Endothelial cell (in vitro differentiated cells): ENCODE measurements around the gene NSUN3. TPM values are rescaled to one million over a fixed set of nuclear protein-coding genes. Genes with fewer than 3 reads are reported as not detected.
"Not testable (repeated sequence)": the region's sequence is repeated elsewhere in the genome, so short reads cannot be mapped to it uniquely, and the experiment has no call there.

ENCODE experiments used
- DNase-seq: peaks from one replicate; pipeline ENCODE4 v3.0.0; 2021; ENCODE audit warnings: low spot score
- H3K27ac Mint-ChIP-seq: one replicate; pipeline ENCODE4 v1.8.0; 2021; ENCODE audit warnings: mixed read lengths, inconsistent platforms; ENCODE audit not compliant: unreplicated experiment
- H3K27me3 Mint-ChIP-seq: one replicate; pipeline ENCODE4 v1.8.0; 2021; ENCODE audit warnings: mild to moderate bottlenecking, moderate library complexity, mixed read lengths, inconsistent platforms; ENCODE audit not compliant: unreplicated experiment
- H3K36me3 Mint-ChIP-seq: one replicate; pipeline ENCODE4 v1.8.0; 2021; ENCODE audit warnings: mild to moderate bottlenecking, low read depth, mixed read lengths, inconsistent platforms; ENCODE audit not compliant: unreplicated experiment
- H3K4me1 Mint-ChIP-seq: one replicate; pipeline ENCODE4 v1.8.0; 2021; ENCODE audit warnings: mild to moderate bottlenecking, mixed read lengths, inconsistent platforms; ENCODE audit not compliant: unreplicated experiment
- H3K4me3 Mint-ChIP-seq: one replicate; pipeline ENCODE4 v1.8.0; 2021; ENCODE audit warnings: mild to moderate bottlenecking, mixed read lengths, inconsistent platforms; ENCODE audit not compliant: unreplicated experiment
- H3K9me3 Mint-ChIP-seq: one replicate; pipeline ENCODE4 v1.8.0; 2021; ENCODE audit warnings: mixed read lengths, inconsistent platforms; ENCODE audit not compliant: unreplicated experiment
- total RNA-seq: library from RNA; stranded (reverse); fragmentation: NEBNext Ultra II Directional; extraction: Animal tissue kit (Norgen Biotek cat#: 25700); gene quantifications from one replicate; pipeline ENCODE4 v1.2.1, GENCODE V29; 2021; ENCODE audit not compliant: unreplicated experiment
- TF ChIP-seq, protein P1 (sequence below): fragments of 200-600 bp; sonication (generic); IDR thresholded peaks from one replicate; pipeline ENCODE4 v1.5.0; 2021; ENCODE audit warnings: antibody characterized with exemption; ENCODE audit not compliant: unreplicated experiment

Gene NSUN3
- total RNA-seq, 1 donor from 2014 or later: 11.5 TPM

- H3K4me3 Mint-ChIP-seq: no peak overlapping the region
- H3K27me3 Mint-ChIP-seq: no peaks in the 10 kb centered on the region
- no peak overlapping the region for H3K27ac Mint-ChIP-seq
- DNase-seq: no peak
- TF ChIP-seq, protein P1, sequence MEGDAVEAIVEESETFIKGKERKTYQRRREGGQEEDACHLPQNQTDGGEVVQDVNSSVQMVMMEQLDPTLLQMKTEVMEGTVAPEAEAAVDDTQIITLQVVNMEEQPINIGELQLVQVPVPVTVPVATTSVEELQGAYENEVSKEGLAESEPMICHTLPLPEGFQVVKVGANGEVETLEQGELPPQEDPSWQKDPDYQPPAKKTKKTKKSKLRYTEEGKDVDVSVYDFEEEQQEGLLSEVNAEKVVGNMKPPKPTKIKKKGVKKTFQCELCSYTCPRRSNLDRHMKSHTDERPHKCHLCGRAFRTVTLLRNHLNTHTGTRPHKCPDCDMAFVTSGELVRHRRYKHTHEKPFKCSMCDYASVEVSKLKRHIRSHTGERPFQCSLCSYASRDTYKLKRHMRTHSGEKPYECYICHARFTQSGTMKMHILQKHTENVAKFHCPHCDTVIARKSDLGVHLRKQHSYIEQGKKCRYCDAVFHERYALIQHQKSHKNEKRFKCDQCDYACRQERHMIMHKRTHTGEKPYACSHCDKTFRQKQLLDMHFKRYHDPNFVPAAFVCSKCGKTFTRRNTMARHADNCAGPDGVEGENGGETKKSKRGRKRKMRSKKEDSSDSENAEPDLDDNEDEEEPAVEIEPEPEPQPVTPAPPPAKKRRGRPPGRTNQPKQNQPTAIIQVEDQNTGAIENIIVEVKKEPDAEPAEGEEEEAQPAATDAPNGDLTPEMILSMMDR: no peak
- H3K9me3 Mint-ChIP-seq: no peaks in the 10 kb centered on the region
- no peaks in the 10 kb centered on the region for H3K4me1 Mint-ChIP-seq
- H3K36me3 Mint-ChIP-seq: no peaks in the 10 kb centered on the region
Measured at GRCh38 chr3:94106268-94106667, 43.4 kb downstream of the NSUN3 start.

- H3K27me3 Mint-ChIP-seq, DNase-seq, H3K9me3 Mint-ChIP-seq, H3K4me3 Mint-ChIP-seq, H3K4me1 Mint-ChIP-seq, H3K27ac Mint-ChIP-seq, H3K36me3 Mint-ChIP-seq: not testable (repeated sequence)
Measured at GRCh38 chr3:94110232-94110631, 47.4 kb downstream of the NSUN3 start.

GRCh38 chr3:94110854-94111253 lies 48.0 kb downstream of the NSUN3 start:
- Mint-ChIP-seq H3K4me1 (no peaks in the 10 kb centered on the region), H3K36me3 (peaks cover 9% of the 10 kb centered on the region), H3K9me3 (no peaks in the 10 kb centered on the region), H3K27ac (no peak overlapping the region), H3K4me3 (no peak overlapping the region), H3K27me3 (peaks cover 1% of the 10 kb centered on the region)
- TF ChIP-seq, protein P1: no peak
- no peak for DNase-seq

DNA sequence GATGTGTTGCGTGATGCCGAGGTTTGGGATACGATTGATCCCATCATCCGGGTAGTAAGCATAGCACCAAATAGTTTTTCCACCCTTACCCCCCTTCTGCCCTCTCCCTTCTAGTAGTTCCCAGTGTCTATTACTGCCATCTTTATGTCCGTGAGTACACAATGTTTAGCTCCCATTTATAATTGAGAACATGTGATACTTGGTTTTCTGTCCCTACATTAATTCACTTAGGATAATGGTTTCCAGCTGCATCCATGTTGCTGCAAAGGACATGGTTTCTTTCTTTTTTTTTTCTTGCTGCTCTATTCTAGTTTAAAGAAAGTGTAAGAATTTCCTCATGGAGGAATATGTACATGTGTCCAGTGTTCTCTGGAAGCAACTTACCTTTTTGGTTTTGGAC lies 51.8 kb downstream of the NSUN3 start:
- peaks cover 9% of the 10 kb centered on the region for H3K36me3 Mint-ChIP-seq
- H3K27ac Mint-ChIP-seq: no peak overlapping the region

DNA sequence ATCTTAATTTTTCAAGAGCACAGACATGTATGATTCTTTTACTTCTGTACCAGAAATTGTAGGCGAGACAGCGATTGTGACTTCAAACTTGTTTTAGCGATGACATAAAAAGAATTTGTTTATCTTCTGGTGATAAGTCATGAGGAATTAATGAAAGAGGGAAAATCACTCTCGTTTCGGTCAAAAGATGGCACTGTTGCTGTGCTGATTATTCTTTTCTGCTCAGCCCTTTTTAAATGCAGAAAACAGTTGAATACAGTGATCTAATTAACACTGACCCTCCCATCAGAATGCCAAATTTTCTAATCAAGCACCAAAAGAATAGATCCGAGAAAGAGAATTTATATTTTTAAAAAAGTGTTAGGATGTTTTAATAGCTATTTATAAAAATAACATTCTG lies 52.6 kb downstream of the NSUN3 start:
- Mint-ChIP-seq H3K4me3 (no peak overlapping the region), H3K27ac (no peak overlapping the region), H3K36me3 (peaks cover 9% of the 10 kb centered on the region), H3K27me3 (peaks cover 1% of the 10 kb centered on the region), H3K9me3 (no peaks in the 10 kb centered on the region), H3K4me1 (no peaks in the 10 kb centered on the region)
- TF ChIP-seq, protein P1: no peak
- DNase-seq: peak; percentile 7

More for the DNA sequence above, 51.8 kb downstream of the NSUN3 start:
- Mint-ChIP-seq H3K9me3 (no peaks in the 10 kb centered on the region), H3K27me3 (peaks cover 1% of the 10 kb centered on the region), H3K4me3 (no peak overlapping the region), H3K4me1 (no peaks in the 10 kb centered on the region)
- TF ChIP-seq, protein P1: no peak
- no peak for DNase-seq

DNA sequence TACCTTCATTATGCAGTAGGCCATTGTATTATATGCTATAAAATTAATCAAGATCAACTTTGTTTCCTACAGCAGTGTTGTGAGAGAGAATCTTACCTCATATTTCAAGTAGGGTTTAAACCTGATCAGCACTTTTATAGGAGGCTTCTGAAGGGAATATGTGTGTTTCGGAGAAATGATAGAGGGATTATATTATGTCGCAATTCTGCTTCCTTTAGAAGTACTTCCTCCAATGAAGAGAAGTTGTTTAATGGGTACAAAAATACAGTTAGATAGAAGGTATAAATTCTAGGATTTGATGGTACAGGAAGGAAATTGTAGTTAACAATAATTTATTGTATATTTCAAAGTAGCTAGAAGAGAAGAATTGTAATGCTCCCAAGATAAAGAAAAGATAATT lies 54.9 kb downstream of the NSUN3 start:
- DNase-seq: no peak
- H3K27me3 Mint-ChIP-seq: peaks cover 1% of the 10 kb centered on the region
- H3K4me3 Mint-ChIP-seq: no peak overlapping the region
- H3K27ac Mint-ChIP-seq: no peak overlapping the region
- no peaks in the 10 kb centered on the region for H3K9me3 Mint-ChIP-seq
- H3K4me1 Mint-ChIP-seq: no peaks in the 10 kb centered on the region
- H3K36me3 Mint-ChIP-seq: no peaks in the 10 kb centered on the region
- TF ChIP-seq, protein P1: no peak
